CD4-positive, alpha-beta memory T cell (primary cell): ENCODE results near the gene NIPAL3. TPM values are rescaled to one million over a fixed set of nuclear protein-coding genes. Genes with fewer than 3 reads are reported as not detected.

ENCODE experiments used
- CTCF ChIA-PET: fragments of 350-600 bp; sonication (Branson Sonifier 250); formaldehyde crosslinking; loops from one replicate; lab custom pipeline; 2021; ENCODE audit warnings: inconsistent platforms; ENCODE audit not compliant: partially characterized antibody; lab: Charles Lee
- POLR2A ChIA-PET: fragments of 350-600 bp; sonication (Branson Sonifier 250); formaldehyde crosslinking; loops from one replicate; lab custom pipeline; 2021; ENCODE audit not compliant: partially characterized antibody; lab: Charles Lee
- DNase-seq, 5 donors: peaks; one replicate each; pipeline versions ENCODE4 v3.0.0 to v3.0.0-alpha.2; 2020 to 2022; ENCODE audit warnings: mixed read lengths in 1 of 5
- H3K27ac ChIP-seq: one replicate; pipeline ENCODE4 v1.7.0; 2013; ENCODE audit warnings: low read depth, low read length
- H3K27me3 ChIP-seq: 2 replicates; pipeline ENCODE4 v1.7.0; 2013; ENCODE audit warnings: mild to moderate bottlenecking, low read length, moderate library complexity; ENCODE audit not compliant: insufficient read depth
- H3K36me3 ChIP-seq: 2 replicates; pipeline ENCODE4 v1.7.0; 2013; ENCODE audit warnings: mild to moderate bottlenecking, low read length, moderate library complexity; ENCODE audit not compliant: insufficient read depth
- H3K4me1 ChIP-seq: 2 replicates; pipeline ENCODE4 v1.7.0; 2013; ENCODE audit warnings: mild to moderate bottlenecking, low read length, moderate library complexity; ENCODE audit not compliant: insufficient read depth
- H3K4me3 ChIP-seq, 2 donors: one replicate each; pipeline ENCODE4 v1.7.0; 2013; ENCODE audit warnings: low read length in 2 of 2, mild to moderate bottlenecking in 1 of 2
- H3K9me3 ChIP-seq, 2 donors: one replicate each; pipeline ENCODE4 v1.7.0; 2013; ENCODE audit warnings: low read length in 2 of 2, control low read depth in 1 of 2; ENCODE audit not compliant: control insufficient read depth in 1 of 2
- H3K27ac Mint-ChIP-seq, 7 donors: one replicate each; pipeline ENCODE4 v1.8.0; 2020 to 2021; ENCODE audit warnings: mixed read lengths in 7 of 7, mild to moderate bottlenecking in 6 of 7, inconsistent platforms in 3 of 7, moderate library complexity in 3 of 7
- H3K27me3 Mint-ChIP-seq, 2 donors: one replicate each; pipeline ENCODE4 v1.8.0; 2020 to 2021; ENCODE audit warnings: mixed read lengths in 2 of 2
- H3K36me3 Mint-ChIP-seq, 2 donors: one replicate each; pipeline ENCODE4 v1.8.0; 2020 to 2021; ENCODE audit warnings: mixed read lengths in 2 of 2, inconsistent platforms in 1 of 2, mild to moderate bottlenecking in 1 of 2
- H3K4me1 Mint-ChIP-seq, 4 donors: one replicate each; pipeline ENCODE4 v1.8.0; 2020 to 2021; ENCODE audit warnings: mixed read lengths in 4 of 4, mild to moderate bottlenecking in 1 of 4
- H3K4me3 Mint-ChIP-seq, 8 donors: one replicate each; pipeline ENCODE4 v1.8.0; 2020 to 2021; ENCODE audit warnings: mixed read lengths in 8 of 8, mild to moderate bottlenecking in 7 of 8, moderate library complexity in 6 of 8, inconsistent platforms in 3 of 8
- H3K9me3 Mint-ChIP-seq, 8 donors: one replicate each; pipeline ENCODE4 v1.8.0; 2020 to 2021; ENCODE audit warnings: mixed read lengths in 8 of 8, mild to moderate bottlenecking in 5 of 8, inconsistent platforms in 3 of 8, moderate library complexity in 1 of 8
- intact Hi-C: fragments of 100-400 bp; cut with micrococcal nuclease; formaldehyde crosslinking; loops from one replicate; pipeline ENCODE4 v1.15.1; 2023
- polyA plus RNA-seq, 2 donors: library from polyadenylated mRNA; unstranded; fragments of 300-500 nt; fragmentation: Illumina TruSeq; gene quantifications; one replicate each; pipeline ENCODE4 v1.2.3, GENCODE V29; 2021
- total RNA-seq, 2 experiments: library from RNA; stranded (reverse); gene quantifications; one replicate each; pipeline ENCODE4 v1.2.3, GENCODE V29; 2021

NIPAL3 gene
- total and polyA plus RNA-seq, 4 experiments from 2014 or later: 52.8 to 88.6 (median 63.8) TPM

DNA sequence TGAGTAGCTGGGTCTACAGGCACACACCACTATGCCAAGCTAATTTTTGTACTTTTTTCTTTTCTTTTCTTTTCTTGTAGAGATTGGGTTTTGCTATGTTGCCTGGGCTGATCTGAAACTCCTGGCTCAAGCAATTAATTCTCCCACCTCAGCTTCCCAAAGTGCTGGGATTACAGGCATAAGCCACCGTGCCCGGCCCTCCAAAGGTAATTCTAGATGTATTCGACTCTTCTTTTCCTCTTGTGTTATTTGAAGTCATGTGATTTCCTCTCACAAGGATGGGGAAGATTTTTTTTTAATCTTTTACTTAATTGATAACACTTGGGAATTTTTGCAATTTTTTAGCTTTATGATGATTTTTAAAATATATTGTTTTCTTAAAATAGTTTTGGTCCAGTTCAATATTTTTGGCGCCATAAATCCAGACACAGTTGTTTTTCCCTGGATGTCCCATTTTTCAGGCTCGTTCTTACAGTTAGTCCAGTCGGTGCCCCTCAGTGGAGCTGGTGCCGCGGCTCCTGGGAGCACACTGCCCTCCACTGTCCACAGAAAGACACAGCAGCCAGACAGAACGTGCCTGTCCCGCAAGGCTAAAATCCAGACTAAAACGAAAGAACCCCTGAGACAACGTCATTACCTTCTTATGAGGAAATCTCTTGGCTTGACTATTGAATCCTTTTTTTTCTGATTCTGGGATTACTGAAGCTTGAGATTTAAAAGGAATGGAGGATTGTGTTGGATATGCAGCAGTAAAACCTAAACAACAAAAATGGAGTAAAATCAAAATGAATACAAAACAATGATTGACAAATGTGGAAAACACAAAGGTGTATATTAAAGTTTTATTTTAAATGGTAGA is 24.4 kb upstream of the NIPAL3 start:
- Mint-ChIP-seq H3K4me1 (peaks cover 23 to 29% (median 26%) of the 10 kb centered on the region in 4 donors), H3K36me3 (peaks cover 0 to 3% of the 10 kb centered on the region in 2 donors), H3K9me3 (no peaks in the 10 kb centered on the region), H3K27me3 (no peaks in the 10 kb centered on the region), H3K4me3 (peak overlapping the region; percentile 81 to 92 (median 86)), H3K27ac (peak overlapping the region; percentile 94 to 99 (median 98))
- CTCF ChIA-PET: interaction anchor here (0.5 to 6.7 kb wide), 56 partner anchors 10 to 444 kb away, joined by 3 to 517 read pairs (median 4); partner anchors contain the start of genes GRHL3, IFNLR1, NIPAL3 and STPG1
- POLR2A ChIA-PET: interaction anchor here (0.6 to 5.4 kb wide), 17 partner anchors 24 to 439 kb away, joined by 3 to 86 read pairs (median 3); partner anchors contain the start of genes IFNLR1, NIPAL3, RCAN3 and SRRM1
- H3K9me3 ChIP-seq: no peaks in the 10 kb centered on the region
- peak overlapping the region; percentile 72 for H3K27ac ChIP-seq
- no peaks in the 10 kb centered on the region for H3K36me3 ChIP-seq
- H3K4me3 ChIP-seq: peak overlapping the region in 1 of 2 donors; percentile 17
- intact Hi-C loops: loop anchor here (1.0 to 10.0 kb wide), 4 partner anchors 69 to 444 kb away; no protein-coding TSS in a partner anchor
- H3K4me1 ChIP-seq: peaks cover 34% of the 10 kb centered on the region
- no peaks in the 10 kb centered on the region for H3K27me3 ChIP-seq
- DNase-seq: peak; percentile 71 to 75 (median 72)

DNA sequence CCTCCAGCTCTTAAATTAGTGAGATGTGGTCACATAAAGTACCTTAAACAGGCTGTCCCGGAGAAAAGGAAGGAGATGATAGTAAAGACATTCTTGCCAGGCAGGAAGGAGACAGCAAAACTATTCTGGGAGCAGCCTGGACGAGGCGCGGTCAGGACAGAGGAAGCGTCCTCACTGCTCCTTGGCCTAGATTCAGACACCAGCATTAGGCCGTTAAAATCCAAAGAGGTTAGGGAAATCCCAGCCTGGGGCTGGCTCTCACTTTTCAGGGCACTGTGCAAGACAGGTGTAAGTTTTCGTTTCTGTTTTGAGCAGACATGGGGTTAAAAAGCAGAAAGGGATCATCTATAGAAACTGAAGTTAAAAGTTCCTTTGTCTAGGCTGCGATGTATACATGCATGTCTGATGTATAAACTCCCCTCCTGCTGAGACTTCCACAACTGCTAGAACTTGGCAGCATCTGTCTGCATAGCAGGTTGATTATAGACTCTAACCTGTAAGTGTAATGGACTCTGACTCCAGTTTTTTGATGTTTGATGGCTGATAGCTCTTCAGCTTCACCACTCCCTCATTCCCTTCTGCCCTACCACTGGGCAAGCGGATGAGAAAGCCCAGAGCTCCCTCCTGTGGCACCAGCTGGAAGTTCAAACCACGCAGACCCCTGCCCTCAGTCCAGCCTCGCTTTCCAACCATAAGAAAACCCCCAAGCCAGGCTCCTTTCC is 23.6 kb upstream of the NIPAL3 start:
- Mint-ChIP-seq H3K9me3 (no peaks in the 10 kb centered on the region), H3K4me1 (peaks cover 23 to 29% (median 26%) of the 10 kb centered on the region in 4 donors), H3K27ac (peak overlapping the region; percentile 94 to 99 (median 98)), H3K36me3 (peaks cover 0 to 2% of the 10 kb centered on the region in 2 donors), H3K4me3 (peak overlapping the region; percentile 81 to 92 (median 86)), H3K27me3 (no peaks in the 10 kb centered on the region)
- H3K4me1 ChIP-seq: peaks cover 33% of the 10 kb centered on the region
- no peaks in the 10 kb centered on the region for H3K9me3 ChIP-seq
- ChIA-PET CTCF (interaction anchor here (0.6 to 6.7 kb wide), 51 partner anchors 11 to 443 kb away, joined by 3 to 517 read pairs (median 4); partner anchors contain the start of genes GRHL3, IFNLR1, NIPAL3 and STPG1), POLR2A (interaction anchor here (0.6 to 5.4 kb wide), 19 partner anchors 23 to 438 kb away, joined by 3 to 86 read pairs (median 4); partner anchors contain the start of genes IFNLR1, NIPAL3, RCAN3 and SRRM1)
- H3K4me3 ChIP-seq: peak overlapping the region in 1 of 2 donors; percentile 17
- peak overlapping the region; percentile 72 for H3K27ac ChIP-seq
- no peaks in the 10 kb centered on the region for H3K27me3 ChIP-seq
- H3K36me3 ChIP-seq: no peaks in the 10 kb centered on the region
- intact Hi-C loops: loop anchor here (1.0 to 10.0 kb wide), 7 partner anchors 23 to 443 kb away; partner anchors contain the start of gene NIPAL3
- DNase-seq: peak; percentile 62 to 75 (median 69)

DNA sequence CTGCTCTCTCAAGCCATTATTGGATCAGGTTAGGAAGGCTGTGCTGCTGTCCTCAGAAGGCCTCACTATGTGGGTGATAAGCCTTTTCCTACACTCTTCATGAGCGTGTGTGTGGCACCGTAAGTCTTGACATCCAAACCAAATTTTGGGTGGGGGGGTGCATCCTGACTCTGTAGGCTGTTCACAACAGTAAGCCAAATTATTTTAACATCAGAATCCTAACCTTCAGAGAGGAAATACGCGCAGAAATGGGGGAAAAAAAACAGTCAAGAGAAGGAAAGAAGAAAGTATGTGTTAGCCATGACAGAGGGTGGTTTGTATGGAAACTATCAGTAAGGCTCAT is 23.0 kb upstream of the NIPAL3 start:
- intact Hi-C loops: loop anchor here (1.0 to 10.0 kb wide), 5 partner anchors 23 to 442 kb away; partner anchors contain the start of gene NIPAL3
- H3K27ac ChIP-seq: peak overlapping the region; percentile 72
- peak overlapping the region in 7 of 8 donors; percentile 81 to 92 (median 87) for H3K4me3 Mint-ChIP-seq

DNA sequence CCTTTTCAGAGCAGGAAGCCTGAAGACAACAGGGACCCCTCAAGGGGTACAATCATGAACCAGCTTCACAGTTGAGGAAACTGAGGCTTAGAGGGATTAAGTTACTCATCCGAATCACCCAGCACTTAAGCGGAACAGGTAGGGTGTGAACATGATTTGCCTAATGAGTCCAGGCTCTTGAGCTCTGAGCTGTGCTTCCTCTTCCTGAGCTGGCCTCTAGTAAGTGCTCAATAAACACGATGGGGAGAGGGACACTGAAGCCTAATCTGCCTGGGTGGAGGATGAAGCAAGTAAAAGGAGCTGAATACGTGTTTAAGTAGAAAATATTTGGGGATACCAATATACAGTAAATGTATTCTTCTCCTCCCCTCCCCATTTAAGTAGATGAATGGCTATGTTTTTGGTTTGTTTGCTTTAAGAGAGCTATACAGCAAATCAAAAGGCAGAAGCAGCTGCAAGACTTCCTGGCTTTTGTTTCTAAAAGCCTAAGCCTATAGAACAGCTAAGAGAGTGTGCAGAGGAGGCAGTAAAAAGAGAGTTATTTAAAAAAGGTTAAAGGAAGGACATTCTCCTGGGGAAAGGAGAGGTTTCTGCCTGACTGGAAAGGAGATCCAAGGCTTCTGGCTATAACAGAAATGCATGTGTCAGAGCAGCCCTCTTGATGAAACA is 22.5 kb upstream of the NIPAL3 start:
- Histone ChIP-seq H3K27me3 (no peaks in the 10 kb centered on the region), H3K9me3 (no peaks in the 10 kb centered on the region), H3K4me1 (peaks cover 33% of the 10 kb centered on the region), H3K4me3 (no peak overlapping the region), H3K27ac (peak overlapping the region; percentile 72), H3K36me3 (no peaks in the 10 kb centered on the region)
- H3K27me3 Mint-ChIP-seq: no peaks in the 10 kb centered on the region
- POLR2A ChIA-PET: interaction anchor here (1.3 to 5.4 kb wide), 11 partner anchors 22 to 249 kb away, joined by 3 to 86 read pairs (median 7); partner anchors contain the start of genes IFNLR1, NIPAL3, RCAN3 and SRRM1
- peak overlapping the region in 5 of 8 donors; percentile 54 to 90 (median 87) for H3K4me3 Mint-ChIP-seq
- H3K27ac Mint-ChIP-seq: peak overlapping the region; percentile 9 to 99 (median 97)
- H3K36me3 Mint-ChIP-seq: peaks cover 0 to 1% of the 10 kb centered on the region in 2 donors
- no peaks in the 10 kb centered on the region for H3K9me3 Mint-ChIP-seq
- peaks cover 23 to 29% (median 26%) of the 10 kb centered on the region in 4 donors for H3K4me1 Mint-ChIP-seq
- CTCF ChIA-PET: interaction anchor here (0.6 to 6.7 kb wide), 28 partner anchors 9 to 322 kb away, joined by 3 to 517 read pairs (median 5); partner anchors contain the start of genes IFNLR1, NIPAL3 and STPG1
- DNase-seq: no peak
- intact Hi-C loops: loop anchor here (1.0 to 10.0 kb wide), 5 partner anchors 22 to 442 kb away; partner anchors contain the start of gene NIPAL3

More for the DNA sequence above, 23.0 kb upstream of the NIPAL3 start:
- no peaks in the 10 kb centered on the region for H3K36me3 ChIP-seq
- H3K4me3 ChIP-seq: no peak overlapping the region
- no peaks in the 10 kb centered on the region for H3K9me3 ChIP-seq
- ChIA-PET CTCF (interaction anchor here (0.6 to 6.7 kb wide), 31 partner anchors 8 to 443 kb away, joined by 3 to 517 read pairs (median 5); partner anchors contain the start of genes IFNLR1, NIPAL3 and STPG1), POLR2A (interaction anchor here (1.3 to 5.4 kb wide), 12 partner anchors 22 to 250 kb away, joined by 3 to 86 read pairs (median 7); partner anchors contain the start of genes IFNLR1, NIPAL3, RCAN3 and SRRM1)
- no peak for DNase-seq
- Mint-ChIP-seq H3K4me1 (peaks cover 23 to 29% (median 26%) of the 10 kb centered on the region in 4 donors), H3K27ac (peak overlapping the region; percentile 94 to 99 (median 98)), H3K27me3 (no peaks in the 10 kb centered on the region), H3K36me3 (peaks cover 0 to 1% of the 10 kb centered on the region in 2 donors), H3K9me3 (no peaks in the 10 kb centered on the region)
- no peaks in the 10 kb centered on the region for H3K27me3 ChIP-seq
- H3K4me1 ChIP-seq: peaks cover 33% of the 10 kb centered on the region

DNA sequence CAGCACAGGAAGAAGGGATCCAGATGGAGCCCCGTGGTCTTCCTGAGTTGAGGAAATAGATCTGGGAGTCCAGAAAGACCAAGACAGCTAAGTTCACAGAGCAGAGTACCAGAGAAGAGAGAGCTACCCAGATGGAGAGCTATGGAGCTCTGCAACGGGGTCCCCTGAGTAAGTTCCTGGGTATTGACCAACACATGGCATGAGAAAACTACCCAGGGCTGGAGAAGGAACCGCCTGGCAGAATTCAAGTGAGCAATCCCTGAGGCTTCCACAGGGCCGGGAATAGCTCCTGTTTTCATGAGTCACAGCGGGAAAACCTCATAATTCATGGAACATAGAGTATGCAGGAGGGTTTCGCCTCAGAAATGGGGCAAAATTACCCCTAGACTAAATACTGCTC is 21.7 kb upstream of the NIPAL3 start:
- H3K36me3 Mint-ChIP-seq: peaks cover 0 to 1% of the 10 kb centered on the region in 2 donors
- H3K27ac Mint-ChIP-seq: peak overlapping the region in 5 of 7 donors; percentile 69 to 99 (median 97)
- ChIA-PET POLR2A (interaction anchor here (1.5 to 5.4 kb wide), 5 partner anchors 21 to 194 kb away, joined by 5 to 86 read pairs (median 20); partner anchors contain the start of genes NIPAL3, RCAN3 and STPG1), CTCF (interaction anchor here (1.1 to 6.7 kb wide), 19 partner anchors 10 to 248 kb away, joined by 3 to 517 read pairs (median 8); partner anchors contain the start of genes IFNLR1, NIPAL3 and STPG1)
- H3K4me3 Mint-ChIP-seq: no peak overlapping the region
- no peaks in the 10 kb centered on the region for H3K27me3 Mint-ChIP-seq
- peaks cover 23 to 29% (median 26%) of the 10 kb centered on the region in 4 donors for H3K4me1 Mint-ChIP-seq
- Histone ChIP-seq H3K27ac (no peak overlapping the region), H3K4me1 (peaks cover 33% of the 10 kb centered on the region), H3K36me3 (no peaks in the 10 kb centered on the region), H3K27me3 (no peaks in the 10 kb centered on the region), H3K9me3 (no peaks in the 10 kb centered on the region), H3K4me3 (no peak overlapping the region)
- intact Hi-C loops: loop anchor here (5.0 to 10.0 kb wide), 2 partner anchors 72 to 441 kb away; no protein-coding TSS in a partner anchor
- DNase-seq: no peak
- no peaks in the 10 kb centered on the region for H3K9me3 Mint-ChIP-seq

DNA sequence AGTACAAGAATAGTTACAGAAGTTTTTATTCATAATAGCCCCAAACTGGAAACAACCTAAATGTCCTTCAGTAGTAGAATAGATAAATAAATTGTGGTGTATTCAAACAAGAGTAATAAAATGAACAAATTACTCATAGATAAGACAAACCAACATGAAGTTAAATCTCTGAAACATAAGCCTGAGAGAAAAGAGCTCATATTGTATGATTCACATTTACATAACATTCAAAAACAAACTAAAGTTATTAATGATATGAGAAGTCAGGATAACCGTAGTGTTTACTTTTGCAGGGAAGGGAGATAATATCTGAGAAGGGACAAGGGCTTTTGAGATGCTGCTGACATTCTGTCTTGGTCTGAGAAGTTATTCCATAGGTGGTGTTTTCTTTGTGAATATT is 15.5 kb upstream of the NIPAL3 start:
- Mint-ChIP-seq H3K9me3 (no peaks in the 10 kb centered on the region), H3K27me3 (no peaks in the 10 kb centered on the region), H3K4me1 (no peaks in the 10 kb centered on the region), H3K27ac (peak overlapping the region in 1 of 7 donors; percentile 51), H3K36me3 (peaks cover 2 to 8% of the 10 kb centered on the region in 2 donors), H3K4me3 (no peak overlapping the region)
- Histone ChIP-seq H3K9me3 (no peaks in the 10 kb centered on the region), H3K27me3 (no peaks in the 10 kb centered on the region), H3K36me3 (no peaks in the 10 kb centered on the region), H3K27ac (no peak overlapping the region), H3K4me1 (no peaks in the 10 kb centered on the region), H3K4me3 (no peak overlapping the region)
- intact Hi-C loops: no loop called here
- POLR2A ChIA-PET: no interaction called here
- CTCF ChIA-PET: interaction anchor here (1.1 to 12.9 kb wide), 5 partner anchors 8 to 201 kb away, joined by 3 to 100 read pairs (median 9); partner anchors contain the start of gene NIPAL3
- DNase-seq: no peak
